ENCODE results near the gene PCDH15. TPM values are rescaled to one million over a fixed set of nuclear protein-coding genes. Genes with fewer than 3 reads are reported as not detected.
"Not testable (repeated sequence)": the region's sequence is repeated elsewhere in the genome, so short reads cannot be mapped to it uniquely, and the experiment has no call there.

PCDH15 gene
- total RNA-seq, 1 donor from 2014 or later: 0.16 TPM

DNA sequence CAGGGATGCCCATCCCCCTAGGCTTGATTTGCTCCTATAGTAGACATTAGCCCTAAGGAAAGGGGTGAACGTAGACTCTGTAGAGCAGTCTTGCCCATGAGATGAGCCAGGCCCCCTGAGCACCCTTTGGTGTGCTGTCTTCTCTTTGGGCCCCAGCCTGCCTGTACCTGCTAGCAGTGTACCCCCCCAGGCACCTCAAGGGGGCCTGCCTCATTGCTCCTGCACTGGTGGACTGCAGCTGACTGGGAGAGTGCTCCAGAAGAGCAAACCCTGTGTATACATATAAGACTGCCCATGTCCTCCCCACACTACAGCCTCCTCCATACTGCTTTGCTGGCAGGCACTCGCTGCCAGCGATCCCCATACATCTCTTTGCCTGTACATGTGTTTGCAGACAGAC lies 206.7 kb downstream of the PCDH15 start:
- intact Hi-C loops (cut with DNase I): no loop called here
- DNase-seq (no peak), ATAC-seq (ENCODE audit: poor library complexity) (no peak)

DNA sequence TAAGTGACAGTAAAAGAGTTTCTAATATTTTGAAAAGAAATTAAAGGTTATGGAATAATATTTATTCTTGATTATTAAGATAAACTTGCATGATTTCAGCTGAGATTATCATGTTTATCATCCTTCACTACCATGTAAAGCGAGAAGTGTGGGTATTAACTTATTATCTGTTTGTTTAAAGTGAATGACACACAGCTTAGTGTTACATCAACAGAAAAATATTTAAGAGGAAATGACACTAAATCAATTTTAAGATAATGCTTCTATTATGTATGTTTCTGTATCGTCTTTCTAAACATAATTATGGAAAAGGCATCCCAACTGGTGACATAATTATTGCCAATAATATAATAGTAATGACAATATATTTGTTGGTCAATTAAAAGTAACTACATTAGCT lies 213.1 kb downstream of the PCDH15 start:
- no peak for ATAC-seq (ENCODE audit: poor library complexity)
- intact Hi-C loops (cut with DNase I): no loop called here
- no peak for DNase-seq

DNA sequence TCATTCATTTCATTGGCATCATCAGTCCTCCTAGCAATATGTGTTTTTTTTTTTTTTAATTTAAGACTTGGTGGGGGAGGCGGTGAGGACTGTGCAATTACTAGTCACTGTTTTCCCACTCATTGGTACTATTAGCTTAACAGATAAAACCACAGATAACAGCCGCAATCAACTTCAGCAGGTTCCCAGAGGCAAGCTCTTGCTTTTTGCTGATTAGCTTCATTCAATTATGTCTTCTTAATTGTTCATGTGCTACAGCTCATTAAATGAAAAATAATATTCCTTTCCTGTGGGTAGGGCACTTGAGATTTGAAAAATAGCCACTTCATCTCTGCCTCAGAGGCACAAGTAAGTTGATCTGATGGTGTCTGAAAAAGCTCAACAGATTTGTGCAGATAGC lies 215.5 kb downstream of the PCDH15 start:
- no peak for DNase-seq
- ATAC-seq (ENCODE audit: poor library complexity): no peak
- intact Hi-C loops (cut with DNase I): no loop called here

DNA sequence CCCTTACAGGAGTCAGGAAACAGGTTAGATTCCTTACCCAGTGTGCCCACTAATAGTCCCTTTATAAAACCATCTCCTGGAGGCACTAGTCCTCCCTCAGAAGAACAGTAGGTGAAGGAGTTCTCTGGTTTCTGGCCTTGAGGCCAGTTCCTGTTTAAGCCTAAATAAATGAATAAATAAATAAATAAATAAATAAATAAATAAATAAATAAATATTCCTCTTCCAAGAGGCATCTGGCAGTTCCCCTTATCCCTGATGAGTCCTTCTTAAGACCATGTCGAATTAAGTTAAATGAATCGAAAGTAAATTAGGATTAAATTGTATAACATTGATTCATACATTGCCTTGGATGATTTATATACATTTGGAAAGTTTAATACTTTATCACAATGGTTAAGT lies 223.3 kb downstream of the PCDH15 start:
- DNase-seq (no peak), ATAC-seq (ENCODE audit: poor library complexity) (no peak)
- intact Hi-C loops (cut with DNase I): no loop called here

- intact Hi-C loops (cut with DNase I): no loop called here
- DNase-seq (no peak), ATAC-seq (ENCODE audit: poor library complexity) (no peak)
These were observed 224.5 kb downstream of the PCDH15 start for GRCh38 chr10:54576541-54576940.

DNA sequence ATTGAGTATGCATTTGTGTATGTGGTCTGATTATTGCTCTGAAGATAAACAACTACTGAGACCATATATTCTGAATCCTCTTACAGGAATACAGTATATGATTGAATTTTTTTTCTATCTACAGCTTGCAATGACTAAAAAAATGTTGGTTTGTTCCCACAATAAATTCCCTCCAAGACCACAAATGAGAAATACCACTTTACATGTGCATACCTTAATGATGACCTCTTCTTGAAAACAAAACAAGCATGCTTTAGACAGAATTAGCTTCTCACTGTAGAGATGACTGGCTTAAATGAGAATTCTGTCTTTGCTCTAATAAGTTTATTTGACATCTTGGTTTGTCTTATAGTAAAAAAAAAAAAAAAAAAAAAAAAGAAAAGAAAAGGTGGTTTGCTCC lies 241.5 kb downstream of the PCDH15 start:
- intact Hi-C loops (cut with DNase I): no loop called here
- ATAC-seq (ENCODE audit: poor library complexity): no peak
- DNase-seq: no peak

- ATAC-seq (ENCODE audit: poor library complexity) (no peak), DNase-seq (no peak)
- intact Hi-C loops (cut with DNase I): no loop called here
These were observed 247.0 kb downstream of the PCDH15 start for GRCh38 chr10:54554028-54554427.

DNA sequence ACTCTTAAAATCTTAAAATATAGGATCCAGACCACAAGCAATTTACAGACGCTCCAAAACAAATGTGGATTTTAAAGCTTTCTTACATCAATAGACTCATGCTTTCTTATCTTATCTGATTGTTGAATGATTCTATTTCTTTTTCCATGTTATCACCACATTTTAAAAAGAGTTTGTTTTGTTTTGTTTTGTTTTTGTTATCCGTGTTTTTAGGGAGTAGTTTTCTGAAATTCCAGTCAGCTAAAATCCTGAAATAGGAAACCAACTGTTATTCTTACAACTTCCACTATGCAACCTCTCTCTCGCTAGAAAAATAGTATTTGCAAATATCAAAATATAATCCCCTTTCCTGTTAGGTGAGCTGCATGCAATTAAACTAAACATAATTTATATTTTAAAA lies 251.0 kb downstream of the PCDH15 start:
- ATAC-seq (ENCODE audit: poor library complexity): no peak

GRCh38 chr10:54531296-54531695 lies 269.7 kb downstream of the PCDH15 start:
- intact Hi-C loops (cut with DNase I): no loop called here
- DNase-seq (no peak), ATAC-seq (ENCODE audit: poor library complexity) (no peak)

More for the DNA sequence above, 251.0 kb downstream of the PCDH15 start:
- DNase-seq: no peak
- intact Hi-C loops (cut with DNase I): no loop called here

GRCh38 chr10:54530299-54530698 lies 270.7 kb downstream of the PCDH15 start:
- intact Hi-C loops (cut with DNase I): no loop called here
- ATAC-seq (ENCODE audit: poor library complexity) (no peak), DNase-seq (no peak)

- DNase-seq: no peak
- intact Hi-C loops (cut with DNase I): no loop called here
- ATAC-seq (ENCODE audit: poor library complexity): no peak
These were observed 275.2 kb downstream of the PCDH15 start for GRCh38 chr10:54525816-54526215.

- ATAC-seq (ENCODE audit: poor library complexity); intact Hi-C loops (cut with DNase I); DNase-seq: not testable (repeated sequence)
These were observed 285.8 kb downstream of the PCDH15 start for GRCh38 chr10:54515244-54515643.

DNA sequence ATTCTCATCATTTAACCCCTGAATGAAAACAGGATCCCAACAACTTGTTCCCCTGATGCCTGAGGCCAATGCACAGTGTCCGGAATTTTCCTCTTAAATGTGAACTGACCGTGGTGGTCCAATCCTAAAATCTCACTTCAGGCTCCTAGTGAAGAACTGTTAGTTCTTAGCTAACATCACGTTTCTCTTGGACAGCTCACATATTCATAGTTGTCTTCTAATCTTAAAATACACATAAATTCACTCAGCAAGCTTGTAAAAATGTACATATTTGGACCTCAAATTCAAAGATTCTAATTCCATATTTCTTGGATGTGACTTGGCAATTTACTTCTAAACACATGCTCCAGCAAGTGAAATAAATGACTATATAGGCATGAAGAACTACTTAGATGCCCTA lies 297.2 kb downstream of the PCDH15 start:
- ATAC-seq (ENCODE audit: poor library complexity) (no peak), DNase-seq (no peak)
- intact Hi-C loops (cut with DNase I): no loop called here

DNA sequence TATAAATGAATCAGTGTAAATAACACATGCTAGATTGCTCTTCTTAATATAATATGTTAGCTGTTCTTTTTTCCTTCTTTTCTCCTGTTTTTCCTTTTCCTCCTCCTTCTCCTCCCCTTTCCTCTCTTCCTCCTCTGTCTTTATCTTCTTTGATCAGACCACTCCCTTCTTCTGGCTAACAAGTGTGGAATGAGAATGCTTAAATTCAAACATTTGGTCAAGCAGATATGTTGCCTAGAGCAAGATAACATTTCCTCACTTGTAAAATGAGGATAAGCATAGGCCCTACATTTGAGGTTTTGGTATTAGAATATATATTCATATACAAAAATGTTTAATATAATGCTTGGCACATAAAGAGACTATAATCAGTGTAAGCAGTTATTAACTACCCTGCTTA lies 299.1 kb downstream of the PCDH15 start:
- DNase-seq (no peak), ATAC-seq (ENCODE audit: poor library complexity) (no peak)
- intact Hi-C loops (cut with DNase I): no loop called here

GRCh38 chr10:54496852-54497251 lies 304.2 kb downstream of the PCDH15 start:
- DNase-seq (no peak), ATAC-seq (ENCODE audit: poor library complexity) (peak; percentile 46)
- intact Hi-C loops (cut with DNase I): no loop called here

DNA sequence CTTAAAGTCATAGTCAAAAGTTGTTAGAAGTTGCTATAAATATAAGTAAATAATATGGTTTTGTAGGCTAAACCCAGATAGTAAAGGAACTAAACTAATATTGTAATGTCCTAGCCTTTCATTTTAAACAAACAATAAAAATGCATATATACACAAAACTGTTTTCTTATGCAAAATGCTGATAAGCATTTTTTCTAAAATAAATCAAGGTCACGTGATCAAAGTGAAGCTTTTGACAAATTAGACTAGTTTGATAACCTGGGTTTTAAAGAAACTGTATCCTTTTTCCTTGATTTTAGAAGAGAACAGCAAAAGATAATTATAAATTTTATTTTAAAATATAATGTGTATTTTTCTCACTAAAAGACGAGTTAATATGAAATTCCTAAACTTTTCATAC lies 313.3 kb downstream of the PCDH15 start:
- ATAC-seq (ENCODE audit: poor library complexity) (no peak), DNase-seq (no peak)
- intact Hi-C loops (cut with DNase I): no loop called here

DNA sequence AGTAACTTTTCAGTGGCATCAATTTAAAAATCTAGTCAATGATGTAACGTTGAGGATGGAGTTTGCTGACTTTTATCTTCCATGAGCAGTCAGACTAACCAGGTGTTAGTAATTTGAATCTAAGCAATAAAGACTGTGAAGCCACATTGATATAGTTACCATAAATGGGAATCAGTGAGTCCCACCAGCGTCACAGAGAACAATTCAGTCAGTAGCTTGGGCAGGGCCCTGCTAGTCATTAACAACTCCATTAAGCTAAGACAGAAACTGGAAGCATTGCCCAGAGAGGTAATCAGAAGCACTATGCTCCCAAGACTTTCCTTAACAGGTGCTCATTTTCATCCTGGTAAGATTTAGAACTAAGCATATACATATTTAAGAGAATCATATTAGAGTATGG lies 315.1 kb downstream of the PCDH15 start:
- no peak for DNase-seq
- no peak for ATAC-seq (ENCODE audit: poor library complexity)
- intact Hi-C loops (cut with DNase I): no loop called here

DNA sequence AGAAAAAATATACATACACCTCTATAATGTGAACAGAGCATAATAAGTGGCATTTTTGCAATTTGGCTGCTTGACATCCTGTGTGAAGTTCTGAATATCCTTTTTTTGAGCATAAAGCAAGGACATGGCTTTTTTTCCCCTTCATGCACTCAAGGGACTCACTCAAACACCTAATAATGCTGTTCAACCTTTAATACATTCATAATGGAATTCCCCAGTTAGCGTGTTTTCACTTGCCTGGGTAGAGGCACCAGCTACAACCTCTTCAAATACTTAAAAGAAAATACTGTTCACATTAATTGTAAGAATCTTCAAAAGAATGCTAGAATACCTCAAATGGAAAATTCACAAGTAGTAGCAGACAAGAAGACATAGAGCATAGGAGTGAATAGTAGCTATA lies 316.8 kb downstream of the PCDH15 start:
- DNase-seq: no peak
- intact Hi-C loops (cut with DNase I): no loop called here
- ATAC-seq (ENCODE audit: poor library complexity): no peak

GRCh38 chr10:54478601-54479000 lies 322.4 kb downstream of the PCDH15 start:
- no peak for ATAC-seq (ENCODE audit: poor library complexity)
- DNase-seq: no peak
- intact Hi-C loops (cut with DNase I): no loop called here

DNA sequence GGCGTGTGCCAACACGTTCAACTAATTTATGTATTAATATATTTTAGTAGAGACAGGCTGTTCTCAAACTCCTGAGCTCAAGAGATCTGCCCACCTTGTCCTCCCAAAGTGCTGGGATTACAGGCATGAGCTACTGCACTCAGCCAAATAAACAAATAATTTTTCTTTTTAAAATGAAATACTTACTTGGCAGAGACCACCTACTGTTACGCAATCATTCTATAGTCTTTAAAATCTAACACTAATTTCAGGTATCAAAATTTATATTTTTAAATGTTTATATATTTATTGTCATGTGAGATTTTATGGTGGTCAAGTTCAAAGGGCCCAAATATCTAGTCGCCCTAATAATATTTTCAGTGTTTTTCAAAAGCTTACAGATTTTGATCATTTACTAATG lies 323.3 kb downstream of the PCDH15 start:
- DNase-seq (no peak), ATAC-seq (ENCODE audit: poor library complexity) (no peak)
- intact Hi-C loops (cut with DNase I): no loop called here

DNA sequence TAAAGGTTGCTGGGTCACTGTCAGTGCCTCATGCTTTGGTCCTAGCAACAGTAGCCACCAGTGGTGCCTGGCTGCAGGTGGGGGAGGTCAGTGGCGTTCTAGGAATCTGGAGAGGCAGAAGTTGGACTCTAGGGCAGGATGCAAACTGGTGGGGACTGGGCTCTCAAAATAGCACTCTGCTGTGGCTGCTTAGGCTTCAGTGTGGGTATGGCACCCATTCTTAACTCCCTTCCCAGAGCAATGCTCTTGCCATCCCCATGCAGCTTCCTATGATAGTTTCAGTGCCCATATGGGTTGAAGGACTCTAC lies 330.8 kb downstream of the PCDH15 start:
- ATAC-seq (ENCODE audit: poor library complexity) (no peak), DNase-seq (peak; percentile 32)
- intact Hi-C loops (cut with DNase I): no loop called here
